ENCODE measurements around the gene HBM.
"Not testable (repeated sequence)": the region's sequence is repeated elsewhere in the genome, so short reads cannot be mapped to it uniquely, and the experiment has no call there.

Gene HBM

GRCh38 chr16:146646-147045 is 19.1 kb upstream of the HBM start:
- DNase-seq (ENCODE audit: low spot score) = no peak

GRCh38 chr16:149024-149660 is 16.6 kb upstream of the HBM start:
- DNase-seq (ENCODE audit: low spot score) = no peak

- DNase-seq (ENCODE audit: low spot score) = no peak
Measured at GRCh38 chr16:152141-153128, 13.3 kb upstream of the HBM start, which contains the start of gene HBZ. TSS of gene HBZ (plus strand) at chr16:152644. CDS start at chr16:152910, 266 bp downstream.

GRCh38 chr16:153129-153521 is 12.7 kb upstream of the HBM start:
- not testable (repeated sequence) for DNase-seq (ENCODE audit: low spot score)

- not testable (repeated sequence) for DNase-seq (ENCODE audit: low spot score)
Measured at GRCh38 chr16:153550-154216, 12.1 kb upstream of the HBM start.

GRCh38 chr16:154217-155030 is 11.4 kb upstream of the HBM start:
- DNase-seq (ENCODE audit: low spot score) = no peak

- DNase-seq (ENCODE audit: low spot score) = no peak
Measured at GRCh38 chr16:155031-155398, 10.8 kb upstream of the HBM start.

GRCh38 chr16:159136-159849 is 6.5 kb upstream of the HBM start:
- DNase-seq (ENCODE audit: low spot score) = no peak

- DNase-seq (ENCODE audit: low spot score) = not testable (repeated sequence)
Measured at GRCh38 chr16:160242-160641, 5.5 kb upstream of the HBM start.

- no peak for DNase-seq (ENCODE audit: low spot score)
Measured at GRCh38 chr16:160691-161190, 5.0 kb upstream of the HBM start.

- DNase-seq (ENCODE audit: low spot score) = no peak
Measured at GRCh38 chr16:162271-162991, 3.3 kb upstream of the HBM start.

- DNase-seq (ENCODE audit: low spot score) = not testable (repeated sequence)
Measured at GRCh38 chr16:163139-163538, 2.6 kb upstream of the HBM start.

- DNase-seq (ENCODE audit: low spot score) = not testable (repeated sequence)
Measured at GRCh38 chr16:163696-164095, 2.1 kb upstream of the HBM start.

- not testable (repeated sequence) for DNase-seq (ENCODE audit: low spot score)
Measured at GRCh38 chr16:164134-164823, 1.5 kb upstream of the HBM start.

- DNase-seq (ENCODE audit: low spot score) = no peak
Measured at GRCh38 chr16:164827-165538, 795 bp upstream of the HBM start.

GRCh38 chr16:166375-167121 is 770 bp downstream of the HBM start:
- no peak for DNase-seq (ENCODE audit: low spot score)

GRCh38 chr16:167122-167690 is 1.4 kb downstream of the HBM start:
- DNase-seq (ENCODE audit: low spot score) = no peak

- DNase-seq (ENCODE audit: low spot score) = no peak
Measured at GRCh38 chr16:168424-168823, 2.6 kb downstream of the HBM start.
